K562 (cell line): ENCODE measurements around the gene DCUN1D2. TPM values are rescaled to one million over a fixed set of nuclear protein-coding genes. Genes with fewer than 3 reads are reported as not detected.

Experiments used
- ETV6 ChIP-seq, 3 experiments: fragments of 150-350 bp in 1 of 3; sonication (generic) in 1 of 3; formaldehyde crosslinking in 1 of 3; IDR thresholded peaks; 2 replicates each; pipeline versions ENCODE4 v1.6.1 to v1.8.0; 2014 to 2022; ENCODE audit warnings: borderline replicate concordance in 2 of 3, low read depth in 2 of 3, antibody characterized with exemption in 1 of 3, low read length in 1 of 3, mild to moderate bottlenecking in 1 of 3, missing genetic modification reagents in 1 of 3
- STAG1 ChIP-seq: sonication (generic); formaldehyde crosslinking; IDR thresholded peaks from 2 replicates; pipeline ENCODE4 v1.5.0; 2020; ENCODE audit warnings: missing genetic modification reagents, borderline replicate concordance
- polyA plus RNA-seq, 8 experiments: library from polyadenylated mRNA; depleted of rRNA in 4 of 8; stranded (reverse) in 5 of 8; unstranded in 3 of 8; fragments of >200 nt; fragmentation: Nextera tagmentation in 2 of 8; fragmentation: Illumina TruSeq in 1 of 8; extraction: Ambion mirVana in 2 of 8; extraction: Trizol in 1 of 8; gene quantifications; 2 replicates each; pipeline versions ENCODE4 v1.2.1 to v1.2.3, GENCODE V29; 2011 to 2014; ENCODE audit warnings: inconsistent platforms in 1 of 8, missing spikeins in 1 of 8
- total RNA-seq, 7 experiments: library from RNA; depleted of rRNA in 6 of 7; stranded (reverse); fragments of >200 nt in 6 of 7; fragmentation: Illumina TruSeq in 2 of 7; extraction: Trizol in 2 of 7; gene quantifications; 2 replicates each; pipeline versions ENCODE4 v1.2.1 to v1.2.3, GENCODE V29; 2011 to 2021; ENCODE audit warnings: low replicate concordance in 1 of 7
- TF ChIP-seq, protein P1 (sequence below): fragments of 250-450 bp; sonication (Bioruptor Pico); IDR thresholded peaks from 2 replicates; pipeline ENCODE4 v1.4.0; 2020; ENCODE audit warnings: mild to moderate bottlenecking, moderate library complexity, borderline replicate concordance
- TF ChIP-seq, protein P2 (sequence below): conservative IDR thresholded peaks from 2 replicates; pipeline ENCODE4 v1.6.1; 2011; ENCODE audit warnings: low read depth, mild to moderate bottlenecking, low read length; ENCODE audit not compliant: control insufficient read depth
- TF ChIP-seq, protein P3 (sequence below), 2 experiments: fragments of 450-650 bp in 1 of 2; sonication (generic) in 1 of 2; formaldehyde crosslinking in 1 of 2; IDR thresholded peaks; 2 replicates each; pipeline versions ENCODE4 v1.7.1 to v1.9.0; 2016 to 2022; ENCODE audit warnings: inconsistent platforms in 1 of 2, mild to moderate bottlenecking in 1 of 2, missing genetic modification reagents in 1 of 2
- TF ChIP-seq, protein P4 (sequence below): fragments of 450-650 bp; IDR thresholded peaks from 2 replicates; pipeline ENCODE4 v1.6.1; 2016; ENCODE audit warnings: mild to moderate bottlenecking

The DCUN1D2 gene
- total and polyA plus RNA-seq, 9 of the 15 experiments (the other 6 are each of a cell fraction or from before 2014, with no cell fraction given): 2.1 to 16.8 (median 11.1) TPM

DNA sequence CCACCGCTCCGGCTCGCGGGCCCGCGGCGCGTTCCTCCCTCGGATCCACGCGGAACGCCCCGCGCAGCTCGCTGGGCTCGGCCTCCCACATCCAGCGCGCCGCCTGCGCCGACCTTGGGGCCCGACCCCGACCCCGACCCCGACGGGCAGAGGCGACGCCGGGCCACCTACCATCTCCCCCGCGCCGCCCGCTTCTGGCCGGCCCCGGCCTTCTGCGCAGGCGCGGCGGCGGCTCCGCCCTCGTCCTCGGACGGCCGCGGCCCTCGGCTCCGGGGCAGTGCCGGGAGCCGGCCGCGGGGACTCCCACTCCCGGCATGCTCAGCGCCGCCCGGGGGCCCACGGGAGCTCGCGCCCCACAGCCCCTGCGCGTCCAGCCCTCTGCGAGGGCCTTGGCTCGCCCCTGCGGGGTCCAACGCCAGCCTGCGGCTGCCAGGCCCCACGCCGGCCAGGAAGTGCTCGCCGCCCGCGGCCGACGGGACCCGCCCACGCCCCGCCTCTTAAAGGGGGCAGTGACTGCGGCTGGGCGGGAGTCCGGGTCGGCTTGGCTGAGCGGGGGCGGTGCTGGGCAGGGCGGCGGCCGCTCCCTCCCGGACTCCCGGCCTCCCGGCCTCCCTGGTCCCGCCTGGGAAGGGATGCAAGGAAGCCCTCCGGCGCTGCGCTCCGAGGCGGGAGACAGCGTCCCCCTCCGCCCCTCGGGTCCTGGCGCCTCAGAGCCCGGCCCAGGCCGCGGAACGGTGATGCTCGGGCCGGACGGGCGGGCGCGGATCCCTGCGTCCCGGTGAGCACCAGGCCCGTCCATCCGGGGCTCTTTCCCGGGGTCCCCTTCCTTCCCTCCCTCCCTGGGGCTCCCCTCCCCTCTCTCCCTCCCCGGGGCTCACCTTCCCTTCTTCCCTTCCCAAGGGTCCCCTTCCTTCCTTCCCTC lies at the start of gene DCUN1D2 (continued):
- TF ChIP-seq, protein P1, sequence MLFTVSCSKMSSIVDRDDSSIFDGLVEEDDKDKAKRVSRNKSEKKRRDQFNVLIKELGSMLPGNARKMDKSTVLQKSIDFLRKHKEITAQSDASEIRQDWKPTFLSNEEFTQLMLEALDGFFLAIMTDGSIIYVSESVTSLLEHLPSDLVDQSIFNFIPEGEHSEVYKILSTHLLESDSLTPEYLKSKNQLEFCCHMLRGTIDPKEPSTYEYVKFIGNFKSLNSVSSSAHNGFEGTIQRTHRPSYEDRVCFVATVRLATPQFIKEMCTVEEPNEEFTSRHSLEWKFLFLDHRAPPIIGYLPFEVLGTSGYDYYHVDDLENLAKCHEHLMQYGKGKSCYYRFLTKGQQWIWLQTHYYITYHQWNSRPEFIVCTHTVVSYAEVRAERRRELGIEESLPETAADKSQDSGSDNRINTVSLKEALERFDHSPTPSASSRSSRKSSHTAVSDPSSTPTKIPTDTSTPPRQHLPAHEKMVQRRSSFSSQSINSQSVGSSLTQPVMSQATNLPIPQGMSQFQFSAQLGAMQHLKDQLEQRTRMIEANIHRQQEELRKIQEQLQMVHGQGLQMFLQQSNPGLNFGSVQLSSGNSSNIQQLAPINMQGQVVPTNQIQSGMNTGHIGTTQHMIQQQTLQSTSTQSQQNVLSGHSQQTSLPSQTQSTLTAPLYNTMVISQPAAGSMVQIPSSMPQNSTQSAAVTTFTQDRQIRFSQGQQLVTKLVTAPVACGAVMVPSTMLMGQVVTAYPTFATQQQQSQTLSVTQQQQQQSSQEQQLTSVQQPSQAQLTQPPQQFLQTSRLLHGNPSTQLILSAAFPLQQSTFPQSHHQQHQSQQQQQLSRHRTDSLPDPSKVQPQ (CRISPR knock-in tag): no peak
- TF ChIP-seq, protein P2, sequence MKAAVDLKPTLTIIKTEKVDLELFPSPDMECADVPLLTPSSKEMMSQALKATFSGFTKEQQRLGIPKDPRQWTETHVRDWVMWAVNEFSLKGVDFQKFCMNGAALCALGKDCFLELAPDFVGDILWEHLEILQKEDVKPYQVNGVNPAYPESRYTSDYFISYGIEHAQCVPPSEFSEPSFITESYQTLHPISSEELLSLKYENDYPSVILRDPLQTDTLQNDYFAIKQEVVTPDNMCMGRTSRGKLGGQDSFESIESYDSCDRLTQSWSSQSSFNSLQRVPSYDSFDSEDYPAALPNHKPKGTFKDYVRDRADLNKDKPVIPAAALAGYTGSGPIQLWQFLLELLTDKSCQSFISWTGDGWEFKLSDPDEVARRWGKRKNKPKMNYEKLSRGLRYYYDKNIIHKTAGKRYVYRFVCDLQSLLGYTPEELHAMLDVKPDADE: no peak; the same call in 1 of the 2 replicates
- no peak for TF ChIP-seq STAG1
- TF ChIP-seq ETV6 (IDR thresholded peaks at IDR 0.05; ENCODE audit: borderline replicate concordance in 1 of 2, low read depth in 2 of 2, low read length in 1 of 2): no peak
- TF ChIP-seq ETV6 (CRISPR knock-in tag; IDR thresholded peaks at IDR 0.05; ENCODE audit: borderline replicate concordance): no peak
- TF ChIP-seq, protein P3, sequence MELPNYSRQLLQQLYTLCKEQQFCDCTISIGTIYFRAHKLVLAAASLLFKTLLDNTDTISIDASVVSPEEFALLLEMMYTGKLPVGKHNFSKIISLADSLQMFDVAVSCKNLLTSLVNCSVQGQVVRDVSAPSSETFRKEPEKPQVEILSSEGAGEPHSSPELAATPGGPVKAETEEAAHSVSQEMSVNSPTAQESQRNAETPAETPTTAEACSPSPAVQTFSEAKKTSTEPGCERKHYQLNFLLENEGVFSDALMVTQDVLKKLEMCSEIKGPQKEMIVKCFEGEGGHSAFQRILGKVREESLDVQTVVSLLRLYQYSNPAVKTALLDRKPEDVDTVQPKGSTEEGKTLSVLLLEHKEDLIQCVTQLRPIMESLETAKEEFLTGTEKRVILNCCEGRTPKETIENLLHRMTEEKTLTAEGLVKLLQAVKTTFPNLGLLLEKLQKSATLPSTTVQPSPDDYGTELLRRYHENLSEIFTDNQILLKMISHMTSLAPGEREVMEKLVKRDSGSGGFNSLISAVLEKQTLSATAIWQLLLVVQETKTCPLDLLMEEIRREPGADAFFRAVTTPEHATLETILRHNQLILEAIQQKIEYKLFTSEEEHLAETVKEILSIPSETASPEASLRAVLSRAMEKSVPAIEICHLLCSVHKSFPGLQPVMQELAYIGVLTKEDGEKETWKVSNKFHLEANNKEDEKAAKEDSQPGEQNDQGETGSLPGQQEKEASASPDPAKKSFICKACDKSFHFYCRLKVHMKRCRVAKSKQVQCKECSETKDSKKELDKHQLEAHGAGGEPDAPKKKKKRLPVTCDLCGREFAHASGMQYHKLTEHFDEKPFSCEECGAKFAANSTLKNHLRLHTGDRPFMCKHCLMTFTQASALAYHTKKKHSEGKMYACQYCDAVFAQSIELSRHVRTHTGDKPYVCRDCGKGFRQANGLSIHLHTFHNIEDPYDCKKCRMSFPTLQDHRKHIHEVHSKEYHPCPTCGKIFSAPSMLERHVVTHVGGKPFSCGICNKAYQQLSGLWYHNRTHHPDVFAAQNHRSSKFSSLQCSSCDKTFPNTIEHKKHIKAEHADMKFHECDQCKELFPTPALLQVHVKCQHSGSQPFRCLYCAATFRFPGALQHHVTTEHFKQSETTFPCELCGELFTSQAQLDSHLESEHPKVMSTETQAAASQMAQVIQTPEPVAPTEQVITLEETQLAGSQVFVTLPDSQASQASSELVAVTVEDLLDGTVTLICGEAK (IDR thresholded peaks at IDR 0.05): 0 out of 2 replicates have a peak, but pooled peaks have one; percentile 25
- TF ChIP-seq, protein P3 (CRISPR knock-in tag; IDR thresholded peaks at IDR 0.05): no peak
- TF ChIP-seq, protein P4, sequence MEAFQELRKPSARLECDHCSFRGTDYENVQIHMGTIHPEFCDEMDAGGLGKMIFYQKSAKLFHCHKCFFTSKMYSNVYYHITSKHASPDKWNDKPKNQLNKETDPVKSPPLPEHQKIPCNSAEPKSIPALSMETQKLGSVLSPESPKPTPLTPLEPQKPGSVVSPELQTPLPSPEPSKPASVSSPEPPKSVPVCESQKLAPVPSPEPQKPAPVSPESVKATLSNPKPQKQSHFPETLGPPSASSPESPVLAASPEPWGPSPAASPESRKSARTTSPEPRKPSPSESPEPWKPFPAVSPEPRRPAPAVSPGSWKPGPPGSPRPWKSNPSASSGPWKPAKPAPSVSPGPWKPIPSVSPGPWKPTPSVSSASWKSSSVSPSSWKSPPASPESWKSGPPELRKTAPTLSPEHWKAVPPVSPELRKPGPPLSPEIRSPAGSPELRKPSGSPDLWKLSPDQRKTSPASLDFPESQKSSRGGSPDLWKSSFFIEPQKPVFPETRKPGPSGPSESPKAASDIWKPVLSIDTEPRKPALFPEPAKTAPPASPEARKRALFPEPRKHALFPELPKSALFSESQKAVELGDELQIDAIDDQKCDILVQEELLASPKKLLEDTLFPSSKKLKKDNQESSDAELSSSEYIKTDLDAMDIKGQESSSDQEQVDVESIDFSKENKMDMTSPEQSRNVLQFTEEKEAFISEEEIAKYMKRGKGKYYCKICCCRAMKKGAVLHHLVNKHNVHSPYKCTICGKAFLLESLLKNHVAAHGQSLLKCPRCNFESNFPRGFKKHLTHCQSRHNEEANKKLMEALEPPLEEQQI: no peak
